Adrenal gland (tissue), 5 donors: Measurements from ENCODE around the gene SPEF1.

Experiments
- CTCF ChIP-seq, 6 experiments: fragments of 450-650 bp in 4 of 6; fragments of 200-600 bp in 2 of 6; sonication (generic) in 1 of 6; IDR thresholded peaks; 1 replicate in 5 of 6; 2 replicates in 1 of 6; pipeline versions ENCODE4 v1.5.1 to v1.8.0; 2016 to 2021; ENCODE audit warnings: antibody characterized with exemption in 6 of 6, mild to moderate bottlenecking in 2 of 6, moderate library complexity in 1 of 6
- POLR2A ChIP-seq, 2 donors: fragments of 450-650 bp; IDR thresholded peaks; one replicate each; pipeline ENCODE4 v1.6.1; 2017; ENCODE audit warnings: antibody characterized with exemption in 2 of 2, mild to moderate bottlenecking in 2 of 2, moderate library complexity in 1 of 2
- donor health status: DM: no; HTN: no; CAD: no.

GRCh38 chr20:3785240-3786125, 4.2 kb upstream of the SPEF1 start:
- no peak for TF ChIP-seq POLR2A (IDR thresholded peaks at IDR 0.05)
- TF ChIP-seq CTCF (IDR thresholded peaks at IDR 0.05), result no peak
